NCI-H2029 treated with DMSO at 0.1 percent for 48 hours (cell line): ENCODE results near the gene BDKRB1.

Experiments
- DNase-seq: peaks from one replicate; lab custom pipeline; 2025; lab: John Stamatoyannopoulos, UW

BDKRB1 gene

DNA sequence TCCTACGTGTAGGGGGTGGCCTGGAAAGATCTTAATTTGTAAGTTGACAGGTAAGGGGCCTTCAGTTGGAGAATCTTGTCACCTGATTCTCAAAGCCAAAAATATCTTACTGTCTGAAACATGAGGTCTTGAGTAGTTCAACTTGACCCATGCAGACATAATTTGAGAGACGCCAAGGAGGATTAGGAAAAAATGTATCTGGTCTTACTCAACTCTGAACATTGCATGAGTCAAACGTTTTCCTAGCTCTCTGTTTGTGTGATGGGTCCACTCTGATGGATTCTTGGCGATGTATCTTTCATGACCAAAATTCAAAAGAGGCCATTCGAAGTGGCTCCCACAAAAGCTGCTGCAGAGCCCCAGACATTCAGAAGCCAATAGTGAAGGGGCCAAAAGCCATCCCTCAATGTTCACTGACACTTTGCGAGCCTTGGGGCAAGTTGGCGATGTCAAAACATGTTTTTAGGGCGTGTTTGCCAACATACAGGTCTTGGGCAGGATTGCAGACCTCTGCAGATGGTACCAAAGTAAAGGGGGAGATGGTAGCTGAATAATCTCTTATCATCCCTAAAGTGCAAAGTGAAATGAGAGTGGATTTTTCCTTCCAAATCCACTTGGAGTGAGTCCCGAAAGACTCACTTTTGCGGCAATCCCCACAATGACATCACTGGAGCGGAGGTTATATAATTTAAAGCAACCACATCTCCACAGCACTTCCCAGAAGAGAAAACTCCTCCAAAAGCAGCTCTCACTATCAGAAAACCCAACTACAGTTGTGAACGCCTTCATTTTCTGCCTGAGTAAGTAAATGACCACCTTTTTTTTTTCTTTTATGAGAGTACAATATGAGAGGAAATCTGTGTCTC is at the start of gene BDKRB1:
TSS of gene BDKRB1 (plus strand) at position 710 of the 866 bp plus-strand sequence. CDS start 7,473 bp downstream, outside the sequence.
- DNase-seq, result no peak

DNA sequence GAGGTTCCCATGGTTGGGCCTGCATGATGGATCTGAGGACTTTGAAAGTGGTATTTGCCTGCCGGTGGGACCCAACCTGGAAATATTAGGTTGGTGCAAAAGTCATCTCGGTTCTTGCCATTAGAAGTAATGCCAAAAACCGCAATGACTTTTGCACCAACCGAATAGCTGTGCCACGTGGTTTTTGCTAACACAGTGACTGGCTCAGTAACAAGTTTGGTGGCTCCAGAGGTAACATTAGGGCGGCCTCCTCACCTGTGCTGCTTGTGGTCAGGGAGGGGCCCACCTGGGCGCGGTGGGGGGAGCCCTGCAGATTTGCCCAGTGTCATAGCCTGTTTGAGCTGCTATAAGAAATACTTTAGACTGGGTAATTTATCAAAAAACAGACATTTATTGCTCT is 49.5 kb upstream of the BDKRB1 start:
- DNase-seq, result no peak

DNA sequence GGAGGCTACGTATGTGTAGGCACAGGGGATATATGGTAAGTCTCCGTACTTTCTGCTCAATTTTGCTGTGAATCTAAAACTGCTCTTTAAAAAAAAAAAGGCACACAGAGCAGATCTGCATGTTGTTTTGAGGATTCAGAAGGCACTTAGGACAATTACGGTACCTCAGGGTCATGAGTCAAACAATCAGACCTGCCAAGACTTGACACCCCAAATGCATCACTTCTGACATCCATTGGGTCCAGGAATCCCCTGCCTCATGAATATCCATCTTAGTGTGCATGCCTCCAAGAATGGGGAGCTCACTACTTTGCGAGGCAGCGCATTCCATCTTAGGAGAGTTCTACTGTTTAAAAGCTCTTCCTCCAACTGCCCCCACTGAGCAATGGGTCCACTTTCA is 48.3 kb upstream of the BDKRB1 start:
- no peak for DNase-seq

DNA sequence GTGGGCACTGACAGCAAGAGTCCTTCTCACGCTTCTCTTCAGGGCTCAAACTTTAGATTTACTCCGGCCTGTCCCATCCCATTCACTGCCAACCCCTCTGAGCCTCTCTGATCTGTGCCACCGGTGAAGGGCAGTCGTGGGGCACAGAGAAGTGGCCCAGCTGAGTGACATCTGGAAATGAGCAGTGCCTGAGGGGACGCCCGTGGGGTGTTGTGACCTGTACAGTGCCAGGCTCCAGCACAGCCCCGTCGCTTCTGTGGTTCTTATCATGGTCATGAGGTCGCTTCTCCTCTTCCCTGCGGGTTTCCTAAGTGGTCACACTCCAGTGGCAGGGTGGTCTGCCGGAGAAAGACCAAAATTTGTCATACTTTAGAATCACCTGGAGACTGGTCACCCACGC is 47.3 kb upstream of the BDKRB1 start:
- DNase-seq, result no peak

DNA sequence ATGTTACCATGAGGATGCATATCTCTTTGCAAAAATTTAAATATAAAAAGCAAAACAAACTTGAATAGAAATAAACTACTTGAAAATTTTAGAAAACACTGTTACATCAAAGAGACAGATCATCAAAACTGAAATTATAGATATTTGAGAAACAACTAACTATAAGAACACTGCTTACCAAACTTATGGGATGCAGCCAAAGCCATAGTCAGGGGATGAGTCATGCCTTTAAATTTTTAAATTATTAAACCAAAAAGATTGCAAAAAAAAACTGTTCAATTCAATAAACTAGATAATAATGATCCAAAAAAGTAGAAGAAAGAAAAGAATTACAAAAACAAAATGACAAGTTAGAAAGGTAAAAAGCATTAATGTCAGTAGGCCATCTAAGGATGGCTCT is 43.9 kb upstream of the BDKRB1 start:
- DNase-seq, result no peak

DNA sequence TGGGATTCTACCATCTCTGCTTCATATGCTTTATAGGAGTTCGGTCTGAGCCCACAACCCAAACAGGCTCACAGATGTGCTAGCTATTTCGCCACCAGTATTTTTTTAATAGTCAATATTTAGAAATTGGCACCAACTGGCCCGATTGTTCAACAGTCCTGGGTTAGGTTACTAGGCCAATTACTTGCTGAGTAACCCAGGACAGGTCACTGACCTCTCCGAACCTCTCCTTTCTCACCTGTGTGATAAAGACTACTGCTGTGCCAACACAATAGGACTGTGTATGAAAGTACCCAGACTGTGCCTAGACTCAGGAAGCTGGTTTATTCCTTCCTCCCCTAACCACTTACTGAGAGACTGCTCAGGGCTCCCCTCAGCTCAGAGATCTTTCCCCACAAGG is 43.1 kb upstream of the BDKRB1 start:
- no peak for DNase-seq

DNA sequence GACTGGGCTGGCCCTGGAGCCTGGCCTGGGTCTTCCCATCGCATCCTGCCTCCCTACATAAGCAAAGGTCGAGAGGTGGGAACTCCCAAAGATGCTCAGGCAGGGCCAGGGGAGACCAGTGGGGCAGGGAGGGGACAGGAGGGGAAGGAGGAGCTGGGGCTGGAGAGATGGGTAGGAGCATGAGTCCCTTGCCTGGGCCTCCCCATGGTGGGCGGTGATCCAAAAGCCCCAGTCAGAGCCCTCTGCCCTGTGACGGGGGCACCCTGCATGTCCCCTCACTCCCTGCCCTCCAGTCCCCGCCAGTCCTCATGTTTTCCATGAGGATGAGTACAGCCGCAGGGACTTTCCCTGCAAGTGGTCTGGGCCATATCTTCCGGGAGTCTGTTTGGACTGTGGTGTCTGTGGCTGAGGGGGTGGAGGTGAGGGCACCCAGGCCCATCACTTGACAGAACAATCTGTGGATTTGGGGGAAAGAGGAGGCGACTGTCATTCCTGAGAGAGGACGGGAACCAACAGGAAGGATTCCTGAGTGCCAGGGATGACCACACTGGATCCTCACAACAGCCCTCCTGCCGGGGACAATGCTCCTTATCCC is 42.0 kb upstream of the BDKRB1 start:
- no peak for DNase-seq

DNA sequence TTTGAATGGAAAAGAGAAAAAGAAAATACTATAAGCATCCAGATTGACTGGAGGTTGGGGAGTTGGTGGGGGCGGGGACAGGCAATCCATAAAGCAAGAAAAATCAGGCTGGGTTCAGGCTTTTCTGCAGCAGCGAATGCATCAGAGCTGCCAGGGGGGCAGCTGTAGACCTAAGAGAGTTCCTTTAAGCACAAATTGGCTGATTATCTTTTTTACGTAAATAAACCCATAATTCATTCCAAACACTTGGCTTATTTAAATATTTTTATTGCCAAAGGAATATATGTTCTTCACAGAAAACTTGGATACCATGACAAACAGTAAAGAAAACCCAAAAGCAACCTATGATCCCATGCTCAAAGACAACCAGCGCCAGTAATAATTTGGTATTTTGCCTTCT is 41.2 kb upstream of the BDKRB1 start:
- no peak for DNase-seq

DNA sequence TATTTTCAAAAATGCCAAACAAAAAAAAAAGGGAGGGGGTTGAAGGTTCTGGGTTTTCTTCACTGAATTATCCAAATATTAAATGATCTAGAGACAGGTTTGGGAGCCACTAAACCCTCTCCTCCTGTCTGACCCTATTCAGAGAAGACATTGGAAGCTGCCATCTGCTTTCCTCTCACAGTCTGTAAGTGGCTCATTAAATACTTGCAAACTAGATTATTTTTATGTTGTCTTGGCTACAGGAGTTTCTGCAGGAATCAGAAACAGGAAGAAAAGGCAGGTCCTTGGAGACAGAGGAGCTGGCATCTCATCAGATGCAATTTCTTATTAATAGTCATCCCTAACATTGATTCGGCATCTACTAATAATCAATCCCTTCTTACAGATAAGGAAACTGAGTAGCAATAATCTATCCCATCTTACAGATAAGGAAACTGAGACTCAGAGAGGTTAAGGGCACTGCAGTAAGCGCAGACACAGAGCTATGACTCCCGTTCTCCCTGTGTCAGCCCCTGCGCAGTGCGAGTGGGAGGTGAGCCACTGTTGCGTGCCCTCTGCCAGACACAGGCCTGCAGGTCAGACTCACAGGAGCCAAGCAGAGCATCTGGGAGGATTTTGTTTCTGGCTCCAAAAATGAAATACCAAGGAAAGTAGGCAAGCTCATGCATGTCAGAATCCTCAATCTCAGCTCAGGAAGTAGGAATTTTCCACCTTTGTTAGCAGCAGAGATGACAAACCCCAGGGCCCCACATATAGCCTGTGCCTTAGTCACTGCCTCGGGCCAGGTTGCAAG is 40.4 kb upstream of the BDKRB1 start:
- DNase-seq, result no peak

DNA sequence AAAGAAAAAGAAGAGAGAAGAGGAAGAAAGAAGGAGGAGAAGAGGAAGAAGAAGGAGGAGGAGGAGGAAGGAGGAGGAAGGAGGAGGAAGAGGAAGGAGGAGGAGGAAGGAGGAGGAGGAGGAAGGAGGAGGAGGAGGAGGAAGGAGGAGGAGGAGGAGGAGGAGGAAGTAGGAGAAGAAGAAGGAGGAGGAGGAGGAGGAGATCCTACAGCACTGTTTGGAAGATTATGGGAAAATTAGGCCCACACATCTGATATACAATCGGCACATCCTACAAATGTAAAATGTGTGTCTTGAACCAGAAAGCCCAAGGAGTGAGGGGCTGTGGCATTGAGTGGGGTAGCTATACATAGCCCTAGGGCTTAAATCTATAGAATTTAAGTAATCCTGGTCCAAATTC is 39.4 kb upstream of the BDKRB1 start:
- no peak for DNase-seq

DNA sequence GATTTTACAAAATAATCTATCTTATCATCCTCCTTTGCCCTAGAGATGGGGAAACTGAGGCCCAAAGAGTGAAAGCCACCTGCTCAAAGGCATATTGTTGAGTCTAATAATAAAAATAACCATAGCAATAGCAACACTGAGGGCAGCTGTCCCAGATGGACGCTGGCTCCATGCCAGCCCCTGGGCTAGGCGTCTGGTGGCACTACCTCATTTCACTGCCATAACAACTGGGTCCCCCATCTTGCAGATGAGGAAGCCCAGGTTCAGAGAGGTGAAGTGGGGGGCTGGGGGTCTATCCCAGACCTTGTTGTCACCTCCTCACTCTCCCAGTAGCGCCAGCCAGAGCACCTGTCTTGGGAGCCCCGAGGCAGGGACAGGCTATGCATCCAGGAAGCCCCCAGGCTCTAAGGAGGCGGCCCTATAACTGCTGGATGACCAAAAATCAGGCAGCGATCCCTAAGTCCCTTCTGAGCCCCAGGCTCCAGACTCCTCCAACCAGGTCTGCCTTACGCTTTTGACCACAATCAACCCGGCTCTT is 38.6 kb upstream of the BDKRB1 start:
- no peak for DNase-seq

DNA sequence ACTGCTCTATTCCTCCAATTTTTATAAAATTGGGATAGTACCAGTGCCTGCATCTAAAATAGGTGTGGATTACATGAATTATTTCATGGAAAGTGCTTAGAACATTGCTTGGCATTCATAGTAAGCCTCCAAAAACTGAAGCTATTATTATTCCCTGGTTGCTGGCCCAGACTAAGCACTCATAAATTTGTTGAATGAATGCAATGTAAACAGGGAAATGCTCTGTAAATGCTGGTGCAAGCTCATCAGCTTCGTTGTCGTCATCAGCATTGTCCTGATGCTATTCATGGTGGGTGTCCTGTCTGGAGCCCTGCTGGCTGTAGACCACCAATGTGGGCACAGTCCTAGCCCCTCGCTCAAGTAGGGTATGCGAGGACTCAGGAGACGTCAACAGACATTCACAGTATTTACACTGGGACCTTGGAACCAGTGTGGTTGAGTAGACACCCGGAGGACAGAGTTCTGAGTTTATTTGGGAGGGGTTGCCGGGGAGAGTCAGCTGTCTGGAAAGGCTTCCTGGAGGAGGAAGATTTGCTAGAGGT is 34.8 kb upstream of the BDKRB1 start:
- DNase-seq, result peak; percentile 28

DNA sequence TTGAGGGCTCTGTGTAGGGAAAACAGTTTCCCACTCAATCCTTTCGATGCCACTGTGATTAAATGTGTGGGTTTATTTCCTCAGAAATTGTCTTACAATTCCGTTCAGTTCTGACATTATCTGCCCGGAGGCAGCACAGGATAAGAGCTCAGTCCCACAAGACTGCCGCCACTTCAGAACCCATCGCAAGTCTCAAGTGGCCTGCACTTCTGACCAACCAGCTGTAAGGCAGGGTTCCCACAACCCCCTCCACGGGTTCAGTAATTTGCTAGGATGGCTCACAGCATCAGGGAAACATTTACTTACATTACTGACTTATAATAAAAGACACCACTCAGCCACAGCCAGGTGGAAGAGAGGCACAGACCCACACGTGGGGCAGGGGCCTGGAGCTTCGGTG is 34.2 kb upstream of the BDKRB1 start:
- no peak for DNase-seq

DNA sequence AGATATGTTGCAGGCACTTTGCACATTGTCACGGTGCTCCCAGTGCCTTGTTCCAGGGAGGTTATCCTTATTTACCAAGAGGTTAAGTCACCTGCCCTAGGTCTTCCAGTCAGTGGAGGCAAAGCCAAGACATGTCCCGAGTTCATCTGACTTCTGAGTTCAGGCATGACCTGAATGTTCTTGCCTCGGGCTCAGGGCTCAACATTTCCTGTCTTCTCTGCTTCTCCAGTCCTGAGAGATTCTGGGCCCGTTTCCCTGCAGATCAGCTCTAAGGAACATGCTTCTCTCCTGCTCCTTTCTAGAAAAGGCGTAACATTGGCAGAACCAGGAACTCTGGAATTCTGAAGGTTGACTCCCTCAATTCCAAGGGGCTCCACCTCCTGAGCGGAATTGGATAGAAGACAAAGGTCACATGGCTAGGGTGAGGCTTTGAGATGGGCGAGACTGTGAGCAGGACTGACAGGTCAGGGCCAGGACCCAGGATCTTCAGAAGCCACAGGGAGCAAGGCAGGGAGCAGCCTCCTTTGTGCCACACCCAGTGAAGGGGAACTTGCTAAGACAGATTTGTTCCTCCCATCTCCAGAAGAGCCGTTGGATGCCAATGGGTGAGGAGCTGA is 31.4 kb upstream of the BDKRB1 start:
- no peak for DNase-seq

DNA sequence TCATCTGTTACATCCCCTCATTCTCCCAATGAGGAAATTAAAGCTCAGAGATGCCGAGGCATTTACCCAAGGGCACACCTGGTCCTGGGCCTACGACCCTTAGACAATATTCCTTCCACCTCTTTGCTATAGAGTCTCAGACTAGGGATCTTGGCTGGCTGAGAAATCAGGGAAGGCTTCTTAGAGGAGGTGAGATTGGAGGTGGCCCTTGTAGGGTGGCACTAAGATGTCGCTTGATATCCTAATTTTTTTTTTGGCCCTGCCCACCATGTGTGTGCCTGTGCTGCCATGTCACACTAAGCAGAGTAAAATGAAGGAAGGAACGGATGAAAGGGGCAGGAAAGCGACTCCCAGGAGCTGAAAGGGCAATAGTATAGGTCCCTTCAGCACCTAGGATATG is 30.8 kb upstream of the BDKRB1 start:
- no peak for DNase-seq

DNA sequence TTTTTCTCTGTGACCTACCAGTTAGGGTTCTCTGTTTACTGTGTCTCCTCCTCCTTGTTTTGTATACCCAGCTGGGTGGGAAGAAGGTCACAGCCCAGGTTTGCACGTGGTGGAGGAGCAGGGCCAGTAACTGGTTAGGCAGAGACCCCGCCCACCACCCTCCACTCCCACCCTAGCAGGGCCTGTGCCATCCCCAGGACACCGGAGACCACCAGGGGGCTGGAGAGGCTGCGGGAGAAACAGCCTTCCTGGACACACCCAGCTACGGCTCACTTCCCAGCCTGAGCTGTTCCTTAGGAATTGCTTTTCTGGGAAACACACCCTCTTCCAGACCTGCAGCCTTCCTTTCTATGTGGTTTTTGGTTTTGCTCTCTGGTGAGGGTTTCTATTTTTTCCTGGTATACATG is 30.3 kb upstream of the BDKRB1 start:
- DNase-seq, result no peak

DNA sequence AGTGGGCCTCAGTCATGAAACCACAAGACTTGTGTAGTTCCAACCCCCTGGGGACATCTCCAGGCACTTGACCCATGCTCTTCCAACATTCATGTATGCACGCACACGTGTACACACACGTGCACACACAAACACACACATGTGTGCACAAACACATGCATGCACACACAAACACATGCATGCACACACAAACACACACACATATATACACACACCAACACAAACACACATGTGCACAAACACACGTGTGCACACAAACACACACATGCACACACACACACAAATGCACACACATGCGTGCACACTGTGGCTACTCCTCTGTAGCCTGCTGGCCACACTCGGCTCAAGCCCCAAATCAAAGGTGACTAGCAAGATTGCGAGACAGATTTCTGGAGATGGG is 28.6 kb upstream of the BDKRB1 start:
- no peak for DNase-seq

DNA sequence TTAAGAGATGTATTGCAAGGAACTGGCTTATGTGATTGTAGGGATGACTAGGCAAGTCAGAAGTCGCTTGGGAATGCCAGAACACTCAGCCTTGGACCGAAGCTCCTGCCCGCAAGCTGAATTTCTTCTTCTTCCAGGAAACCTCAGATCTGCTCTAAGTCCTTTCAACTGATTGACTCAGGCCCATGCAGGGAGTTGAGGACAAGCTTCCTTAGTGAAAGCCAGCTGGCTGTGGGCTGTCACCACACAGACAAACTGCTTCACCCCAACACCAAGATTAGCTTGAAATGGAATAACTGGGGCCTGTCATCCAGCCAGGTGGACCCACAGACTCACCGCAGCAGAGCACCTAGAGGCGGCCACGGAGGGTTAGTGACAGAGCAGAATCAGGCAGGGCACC is 26.7 kb upstream of the BDKRB1 start:
- no peak for DNase-seq

DNA sequence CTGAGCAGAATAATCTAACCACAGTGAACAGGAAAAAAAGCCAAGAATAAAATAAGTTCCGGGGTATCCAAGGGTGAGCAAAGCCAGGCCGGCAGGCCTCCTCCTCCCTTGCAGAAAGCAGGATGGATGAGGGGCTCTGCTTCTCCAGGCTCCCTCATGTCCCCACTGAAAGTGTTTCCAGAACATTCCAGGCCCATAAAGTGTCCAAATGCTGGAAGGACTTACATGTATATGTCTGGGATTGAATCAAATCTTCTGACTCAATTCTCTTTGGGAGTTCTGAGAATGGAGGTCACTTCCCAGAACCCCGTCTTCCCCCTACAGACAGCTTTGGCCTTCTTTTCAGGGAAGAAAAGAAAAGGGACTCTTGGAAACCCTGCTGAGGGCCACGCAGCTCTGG is 25.0 kb upstream of the BDKRB1 start:
- no peak for DNase-seq

DNA sequence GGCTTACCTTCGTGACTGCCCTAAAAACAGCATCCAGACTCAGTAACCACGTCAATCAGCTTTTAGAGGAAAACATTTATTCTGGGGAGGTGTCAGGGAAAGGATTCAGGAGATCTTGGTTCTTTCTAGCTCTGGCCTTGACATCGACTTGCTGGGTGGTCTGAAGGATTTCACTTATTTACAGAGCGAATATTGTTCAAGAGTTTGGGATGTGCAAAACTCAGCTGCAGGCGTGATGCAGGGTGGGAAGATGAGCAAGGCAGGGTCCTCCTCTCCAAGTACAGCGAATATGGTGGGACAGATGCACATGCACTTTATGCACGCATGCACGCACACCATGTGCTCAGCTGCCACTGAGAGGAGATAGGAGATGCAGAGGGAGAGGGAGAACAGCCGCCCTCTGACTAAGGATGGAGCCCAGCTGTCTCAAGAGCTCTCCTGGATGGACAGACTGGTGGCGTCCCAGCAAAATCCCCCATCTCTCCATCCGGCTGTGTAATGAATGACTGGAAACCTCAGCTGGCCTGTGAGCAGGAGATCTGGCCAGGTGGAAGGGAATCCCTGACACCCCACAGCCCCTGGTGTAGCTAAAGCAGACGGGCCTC is 24.4 kb upstream of the BDKRB1 start:
- DNase-seq, result no peak

DNA sequence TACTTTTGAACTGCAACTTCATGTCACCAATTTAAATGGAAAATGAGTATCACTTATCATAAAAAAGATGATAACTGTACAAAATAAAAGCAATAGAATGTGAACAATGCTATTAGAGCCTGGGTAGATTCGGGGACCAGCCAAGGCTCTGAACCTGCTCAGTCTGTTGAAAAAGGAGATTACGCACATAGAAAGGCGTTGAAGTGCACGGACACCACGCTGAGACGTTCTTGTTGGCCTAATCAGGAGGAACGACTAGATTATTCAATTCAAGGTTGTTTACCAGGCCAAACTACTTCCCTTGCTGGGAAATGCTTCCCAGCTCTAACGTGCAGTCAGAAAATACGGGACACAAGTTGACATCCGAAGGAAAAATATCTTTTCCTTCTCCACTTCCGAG is 23.5 kb upstream of the BDKRB1 start:
- DNase-seq, result no peak

DNA sequence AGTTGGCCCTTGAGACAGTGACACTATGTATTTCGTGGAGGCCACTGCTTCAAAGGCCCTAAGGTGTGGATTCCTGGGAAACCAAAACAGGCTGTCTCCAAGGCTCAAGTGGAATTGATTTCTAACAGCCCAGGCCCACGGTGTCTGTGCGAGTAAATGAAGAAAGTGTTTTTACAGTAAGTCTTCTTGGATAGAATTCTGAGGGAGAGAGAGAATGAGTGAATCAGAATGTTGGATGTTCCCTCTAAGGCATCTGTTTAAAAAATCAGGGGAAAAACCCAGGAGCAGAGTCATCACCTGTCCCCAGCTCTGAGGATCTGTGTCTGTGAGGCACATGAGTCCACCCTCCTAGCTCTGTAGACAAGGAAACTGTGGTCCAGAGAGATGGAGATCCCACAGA is 22.3 kb upstream of the BDKRB1 start:
- no peak for DNase-seq
